Karpas-422 (cell line): ENCODE data around the gene SV2B. TPM values are rescaled to one million over a fixed set of nuclear protein-coding genes. Genes with fewer than 3 reads are reported as not detected.

Experiments used
- DNase-seq: peaks from one replicate; pipeline ENCODE4 v3.0.0-alpha.2; 2015
- H2AFZ ChIP-seq: fragments of 200-600 bp; sonication (generic); 2 replicates; pipeline ENCODE4 v1.6.1; 2014; ENCODE audit warnings: antibody characterized with exemption, low read length, mixed read lengths
- H3K27ac ChIP-seq: fragments of 200-600 bp; sonication (generic); 2 replicates; pipeline ENCODE4 v1.5.1; 2014; ENCODE audit warnings: mild to moderate bottlenecking, low read length, moderate library complexity
- H3K27me3 ChIP-seq: fragments of 200-600 bp; sonication (generic); 2 replicates; pipeline ENCODE4 v1.6.1; 2014; ENCODE audit warnings: low read length, mixed read lengths
- H3K36me3 ChIP-seq: fragments of 200-600 bp; sonication (generic); 2 replicates; pipeline ENCODE4 v1.6.1; 2014; ENCODE audit warnings: low read length, mixed read lengths; ENCODE audit not compliant: insufficient read depth
- H3K4me1 ChIP-seq: fragments of 200-600 bp; sonication (generic); 2 replicates; pipeline ENCODE4 v1.6.1; 2014; ENCODE audit warnings: mild to moderate bottlenecking, low read length, mixed read lengths
- H3K4me2 ChIP-seq: fragments of 200-600 bp; sonication (generic); 2 replicates; pipeline ENCODE4 v1.6.1; 2014; ENCODE audit warnings: low read length, low read depth, mild to moderate bottlenecking; ENCODE audit not compliant: poor library complexity, severe bottlenecking
- H3K4me3 ChIP-seq: fragments of 200-600 bp; sonication (generic); 2 replicates; pipeline ENCODE4 v1.5.1; 2014; ENCODE audit warnings: mild to moderate bottlenecking, antibody characterized with exemption, low read length, mixed read lengths
- H3K79me2 ChIP-seq: fragments of 200-600 bp; sonication (generic); 2 replicates; pipeline ENCODE4 v1.6.1; 2014; ENCODE audit warnings: mild to moderate bottlenecking, low read length, mixed read lengths
- H3K9ac ChIP-seq: fragments of 200-600 bp; sonication (generic); 2 replicates; pipeline ENCODE4 v1.6.0; 2014; ENCODE audit warnings: low read length
- H3K9me2 ChIP-seq: fragments of 200-600 bp; sonication (generic), shearing (Covaris generic); replicated peaks from 2 replicates; pipeline ENCODE4 v1.6.0; 2014; ENCODE audit warnings: mild to moderate bottlenecking, low read length, moderate library complexity; ENCODE audit not compliant: insufficient read depth
- H3K9me3 ChIP-seq: fragments of 300-700, 200-600 bp; sonication (generic); 2 replicates; pipeline ENCODE4 v1.6.1; 2014; ENCODE audit warnings: low read length, mixed read lengths
- H4K20me1 ChIP-seq: fragments of 200-600 bp; sonication (generic); 2 replicates; pipeline ENCODE4 v1.6.1; 2014; ENCODE audit warnings: mild to moderate bottlenecking, antibody characterized with exemption, low read length, low read depth; ENCODE audit not compliant: insufficient read depth
- total RNA-seq: library from RNA; depleted of rRNA; stranded (reverse); fragments of >200 nt; shearing (Covaris generic); gene quantifications from 2 replicates; pipeline ENCODE4 v1.2.3, GENCODE V29; 2014; ENCODE audit warnings: low replicate concordance

SV2B gene
- total RNA-seq, 1 experiment from 2014 or later = 0.26 TPM

- Histone ChIP-seq H3K4me1 (no peaks in the 10 kb centered on the region), H3K27ac (no peak overlapping the region), H4K20me1 (no peaks in the 10 kb centered on the region), H3K9ac (no peak overlapping the region), H3K9me2 (no peaks in the 10 kb centered on the region), H3K4me3 (no peak overlapping the region), H2AFZ (no peak overlapping the region), H3K27me3 (no peaks in the 10 kb centered on the region), H3K4me2 (no peak overlapping the region), H3K36me3 (no peaks in the 10 kb centered on the region), H3K9me3 (no peaks in the 10 kb centered on the region), H3K79me2 (no peaks in the 10 kb centered on the region)
- DNase-seq = no peak
Observed at GRCh38 chr15:91281947-91282346, 181.9 kb downstream of the SV2B start.

- no peaks in the 10 kb centered on the region for H4K20me1 ChIP-seq
- no peaks in the 10 kb centered on the region for H3K79me2 ChIP-seq
Observed at GRCh38 chr15:91282486-91282885, 182.4 kb downstream of the SV2B start.

GRCh38 chr15:91283155-91283554 lies 183.1 kb downstream of the SV2B start:
- no peaks in the 10 kb centered on the region for H3K4me1 ChIP-seq
- no peak overlapping the region for H3K4me3 ChIP-seq
- H3K27ac ChIP-seq = no peak overlapping the region
- H3K9me3 ChIP-seq = no peaks in the 10 kb centered on the region
- H3K4me2 ChIP-seq = no peak overlapping the region
- H3K36me3 ChIP-seq = no peaks in the 10 kb centered on the region
- H3K9me2 ChIP-seq = no peaks in the 10 kb centered on the region
- H3K27me3 ChIP-seq = no peaks in the 10 kb centered on the region
- H3K79me2 ChIP-seq = no peaks in the 10 kb centered on the region
- no peak for DNase-seq
- no peak overlapping the region for H3K9ac ChIP-seq
- H4K20me1 ChIP-seq = no peaks in the 10 kb centered on the region
- H2AFZ ChIP-seq = no peak overlapping the region

More at GRCh38 chr15:91282486-91282885, 182.4 kb downstream of the SV2B start:
- H3K4me1 ChIP-seq = no peaks in the 10 kb centered on the region
- no peak overlapping the region for H3K4me2 ChIP-seq
- no peak overlapping the region for H3K27ac ChIP-seq
- no peak overlapping the region for H3K9ac ChIP-seq
- no peak for DNase-seq
- no peaks in the 10 kb centered on the region for H3K27me3 ChIP-seq
- no peaks in the 10 kb centered on the region for H3K9me3 ChIP-seq
- H3K36me3 ChIP-seq = no peaks in the 10 kb centered on the region
- H2AFZ ChIP-seq = no peak overlapping the region
- H3K9me2 ChIP-seq = no peaks in the 10 kb centered on the region
- H3K4me3 ChIP-seq = no peak overlapping the region

- Histone ChIP-seq H3K36me3 (no peaks in the 10 kb centered on the region), H3K27me3 (no peaks in the 10 kb centered on the region), H3K4me3 (no peak overlapping the region), H3K4me2 (no peak overlapping the region), H3K27ac (no peak overlapping the region), H3K9me2 (no peaks in the 10 kb centered on the region), H2AFZ (no peak overlapping the region), H4K20me1 (no peaks in the 10 kb centered on the region), H3K9ac (no peak overlapping the region), H3K79me2 (no peaks in the 10 kb centered on the region), H3K4me1 (peaks cover 7% of the 10 kb centered on the region), H3K9me3 (no peaks in the 10 kb centered on the region)
- no peak for DNase-seq
Observed at GRCh38 chr15:91284758-91285466, 184.9 kb downstream of the SV2B start.

GRCh38 chr15:91289324-91289723 lies 189.3 kb downstream of the SV2B start:
- Histone ChIP-seq H3K9ac (no peak overlapping the region), H3K27me3 (no peaks in the 10 kb centered on the region; the same call in 1 of the 2 replicates), H3K4me2 (peak overlapping the region; percentile 32), H3K36me3 (no peaks in the 10 kb centered on the region), H3K79me2 (no peaks in the 10 kb centered on the region), H3K4me3 (peak overlapping the region; percentile 10; the same call in 1 of the 2 replicates), H2AFZ (peak overlapping the region; percentile 64), H3K27ac (no peak overlapping the region), H3K4me1 (peaks cover 7% of the 10 kb centered on the region), H4K20me1 (no peaks in the 10 kb centered on the region), H3K9me3 (no peaks in the 10 kb centered on the region), H3K9me2 (no peaks in the 10 kb centered on the region)
- peak; percentile 80 for DNase-seq

- Histone ChIP-seq H3K36me3 (no peaks in the 10 kb centered on the region), H4K20me1 (no peaks in the 10 kb centered on the region), H3K4me1 (peaks cover 7% of the 10 kb centered on the region), H3K4me3 (no peak overlapping the region), H3K79me2 (no peaks in the 10 kb centered on the region), H2AFZ (no peak overlapping the region), H3K27me3 (no peaks in the 10 kb centered on the region; the same call in 1 of the 2 replicates), H3K27ac (no peak overlapping the region), H3K9ac (no peak overlapping the region), H3K4me2 (no peak overlapping the region), H3K9me3 (no peaks in the 10 kb centered on the region), H3K9me2 (no peaks in the 10 kb centered on the region)
- no peak for DNase-seq
Observed at GRCh38 chr15:91290553-91290952, 190.5 kb downstream of the SV2B start.

GRCh38 chr15:91291673-91292072 lies 191.6 kb downstream of the SV2B start:
- no peaks in the 10 kb centered on the region; the same call in 1 of the 2 replicates for H3K27me3 ChIP-seq
- no peak overlapping the region for H3K4me3 ChIP-seq
- no peaks in the 10 kb centered on the region for H3K9me2 ChIP-seq
- DNase-seq = peak; percentile 65
- H4K20me1 ChIP-seq = no peaks in the 10 kb centered on the region
- H3K27ac ChIP-seq = no peak overlapping the region
- H3K9ac ChIP-seq = no peak overlapping the region
- no peaks in the 10 kb centered on the region for H3K79me2 ChIP-seq
- no peaks in the 10 kb centered on the region for H3K9me3 ChIP-seq
- H3K4me1 ChIP-seq = peaks cover 7% of the 10 kb centered on the region
- H3K4me2 ChIP-seq = no peak overlapping the region
- no peak overlapping the region for H2AFZ ChIP-seq
- H3K36me3 ChIP-seq = no peaks in the 10 kb centered on the region

GRCh38 chr15:91294344-91294743 lies 194.3 kb downstream of the SV2B start:
- Histone ChIP-seq H2AFZ (no peak overlapping the region), H3K79me2 (no peaks in the 10 kb centered on the region), H3K9ac (no peak overlapping the region), H3K27ac (no peak overlapping the region), H3K9me2 (no peaks in the 10 kb centered on the region), H3K27me3 (no peaks in the 10 kb centered on the region; the same call in 1 of the 2 replicates), H3K36me3 (no peaks in the 10 kb centered on the region), H3K4me1 (peaks cover 5% of the 10 kb centered on the region), H3K4me3 (no peak overlapping the region), H3K9me3 (no peaks in the 10 kb centered on the region), H3K4me2 (no peak overlapping the region), H4K20me1 (no peaks in the 10 kb centered on the region)
- no peak for DNase-seq
